GM21737 (cell line): ENCODE data around the gene GALNT6.
"Not testable (repeated sequence)": the region's sequence is repeated elsewhere in the genome, so short reads cannot be mapped to it uniquely, and the experiment has no call there.

ENCODE experiments used
- ATAC-seq: cut with Tn5 transposase; IDR thresholded peaks from one replicate; pipeline ENCODE4 v1.9.1; 2021; ENCODE audit warnings: mild to moderate bottlenecking, moderate library complexity; ENCODE audit not compliant: unreplicated experiment

The GALNT6 gene

GRCh38 chr12:51360315-51360714 is 30.9 kb downstream of the GALNT6 start:
- no peak for ATAC-seq

- ATAC-seq: no peak
Observed at GRCh38 chr12:51359851-51360250, 31.4 kb downstream of the GALNT6 start.

- no peak for ATAC-seq
Observed at GRCh38 chr12:51358496-51358895, 32.7 kb downstream of the GALNT6 start.

- no peak for ATAC-seq
Observed at GRCh38 chr12:51357374-51358047, 33.7 kb downstream of the GALNT6 start.

- ATAC-seq: no peak
Observed at GRCh38 chr12:51351913-51352532, 39.2 kb downstream of the GALNT6 start.

GRCh38 chr12:51349026-51349425 is 42.2 kb downstream of the GALNT6 start:
- ATAC-seq: no peak

- ATAC-seq: no peak
Observed at GRCh38 chr12:51348116-51348515, 43.1 kb downstream of the GALNT6 start.

GRCh38 chr12:51346581-51346980 is 44.6 kb downstream of the GALNT6 start, which contains the start of gene CELA1:
Gene CELA1 (minus strand): TSS chr12:51346679. CDS start chr12:51346638, 41 bp downstream.
- ATAC-seq: no peak

- ATAC-seq: no peak
Observed at GRCh38 chr12:51345681-51346080, 45.5 kb downstream of the GALNT6 start.

- ATAC-seq: no peak
Observed at GRCh38 chr12:51343201-51343600, 48.0 kb downstream of the GALNT6 start.

- ATAC-seq: no peak
Observed at GRCh38 chr12:51342416-51342815, 48.8 kb downstream of the GALNT6 start.

- ATAC-seq: no peak
Observed at GRCh38 chr12:51341251-51342007, 49.8 kb downstream of the GALNT6 start.

- no peak for ATAC-seq
Observed at GRCh38 chr12:51339750-51340149, 51.5 kb downstream of the GALNT6 start.

GRCh38 chr12:51337336-51337735 is 53.9 kb downstream of the GALNT6 start:
- ATAC-seq: not testable (repeated sequence)

GRCh38 chr12:51335931-51336330 is 55.3 kb downstream of the GALNT6 start:
- ATAC-seq: no peak

- ATAC-seq: no peak
Observed at GRCh38 chr12:51334764-51335163, 56.4 kb downstream of the GALNT6 start.

GRCh38 chr12:51333536-51333935 is 57.7 kb downstream of the GALNT6 start:
- no peak for ATAC-seq

GRCh38 chr12:51330186-51330585 is 61.0 kb downstream of the GALNT6 start:
- ATAC-seq: no peak

GRCh38 chr12:51329742-51330141 is 61.5 kb downstream of the GALNT6 start:
- no peak for ATAC-seq

- ATAC-seq: no peak
Observed at GRCh38 chr12:51328587-51328986, 62.6 kb downstream of the GALNT6 start.

GRCh38 chr12:51326698-51327439 is 64.3 kb downstream of the GALNT6 start:
- peak; percentile 42 for ATAC-seq
